HG03565 (cell line): Measurements from ENCODE around the gene TPBGL.

Source experiments
- ATAC-seq: cut with Tn5 transposase; IDR thresholded peaks from one replicate; pipeline ENCODE4 v1.9.1; 2021; ENCODE audit warnings: mild to moderate bottlenecking, moderate library complexity; ENCODE audit not compliant: unreplicated experiment

TPBGL gene

DNA sequence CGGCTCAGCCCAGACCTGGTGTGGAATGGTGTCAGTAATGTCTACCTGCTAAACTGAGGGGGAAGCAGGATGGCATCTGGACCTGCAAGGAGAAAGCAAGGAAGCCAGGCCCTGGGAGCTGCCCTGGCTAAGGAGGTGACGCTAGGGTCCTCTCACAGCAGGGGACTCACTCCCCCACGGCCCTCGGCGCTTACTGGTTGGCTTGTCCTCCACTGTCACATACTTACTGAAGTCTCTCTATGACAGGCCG is 48.9 kb downstream of the TPBGL start:
- no peak for ATAC-seq

DNA sequence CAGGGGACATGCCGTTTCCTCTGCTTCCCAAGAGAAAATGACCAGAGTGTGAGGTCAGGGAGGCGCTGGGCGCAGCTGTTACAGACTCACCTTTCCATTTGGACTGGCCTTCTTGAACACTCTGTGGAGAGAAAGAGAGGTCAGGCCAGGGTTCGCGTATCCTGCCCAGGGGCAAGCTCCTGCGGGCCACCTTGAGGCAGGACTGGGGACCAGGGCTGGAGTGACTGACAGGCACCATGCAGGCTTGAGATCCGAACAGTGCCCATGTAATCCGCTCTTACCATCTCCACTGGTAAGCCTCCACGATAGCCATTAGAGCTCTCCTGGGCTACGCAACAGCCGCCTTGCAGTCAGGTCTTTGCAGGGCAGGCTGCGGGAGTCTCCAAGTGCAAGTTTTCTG is 49.3 kb downstream of the TPBGL start:
- ATAC-seq: no peak

DNA sequence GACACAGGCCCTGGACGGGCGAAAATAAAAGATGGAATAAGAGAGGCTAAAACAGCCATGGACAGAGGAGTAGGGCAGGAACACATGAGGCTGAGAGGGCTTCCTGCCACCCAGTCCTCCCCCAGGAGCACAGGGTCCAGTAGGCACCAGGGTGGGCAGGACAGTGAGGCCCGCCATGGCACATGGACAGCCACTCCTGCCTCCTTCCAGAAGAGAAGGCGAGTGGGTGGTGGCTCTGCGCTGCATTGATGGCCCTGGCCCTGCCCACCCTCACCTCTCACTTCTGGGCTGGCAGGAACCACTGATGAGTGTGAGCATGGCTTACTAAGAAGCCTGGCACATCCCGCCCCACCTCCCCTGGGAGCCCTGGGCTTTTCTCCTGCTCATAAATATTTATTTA is 51.2 kb downstream of the TPBGL start:
- no peak for ATAC-seq

DNA sequence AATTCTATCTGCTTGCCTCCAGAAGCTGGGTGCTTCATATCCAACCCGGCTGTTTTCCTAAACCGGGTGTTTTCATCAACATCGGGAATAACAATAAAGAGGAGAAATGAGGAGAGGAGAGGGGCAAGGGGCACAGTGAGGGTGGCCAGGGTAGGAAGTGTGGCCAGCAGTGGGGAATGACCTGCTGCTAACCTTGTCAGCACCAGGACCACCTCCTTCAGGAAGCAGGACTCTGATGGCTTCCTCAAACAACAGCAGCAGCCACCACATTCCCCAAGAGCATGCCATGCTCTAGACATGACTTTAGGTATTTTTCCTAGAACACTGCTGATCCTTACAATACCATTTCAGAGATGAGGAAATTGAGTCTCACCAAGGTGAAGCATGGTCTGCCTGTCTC is 52.4 kb downstream of the TPBGL start:
- no peak for ATAC-seq
